GM20000 (cell line): ENCODE results near the gene CHN2.

Experiments used
- DNase-seq: peaks from one replicate; pipeline ENCODE4 v3.0.0; 2012; ENCODE audit warnings: low spot score
- CTCF ChIP-seq: IDR thresholded peaks from 2 replicates; pipeline ENCODE4 v1.5.1; 2012; ENCODE audit warnings: mild to moderate bottlenecking, control low read depth; ENCODE audit errors: extremely low read depth, missing control alignments

Gene CHN2

GRCh38 chr7:29367784-29368183, 173.2 kb downstream of the CHN2 start:
- TF ChIP-seq CTCF: no peak
- DNase-seq: no peak

GRCh38 chr7:29369909-29370488, 175.4 kb downstream of the CHN2 start:
- DNase-seq: no peak
- TF ChIP-seq CTCF: no peak

- TF ChIP-seq CTCF: no peak
- DNase-seq: no peak
These were observed 176.1 kb downstream of the CHN2 start for GRCh38 chr7:29370531-29371314.

GRCh38 chr7:29371472-29371871, 176.9 kb downstream of the CHN2 start:
- TF ChIP-seq CTCF: no peak
- DNase-seq: no peak

- DNase-seq: no peak
- no peak for TF ChIP-seq CTCF
These were observed 177.9 kb downstream of the CHN2 start for GRCh38 chr7:29372351-29373090.

GRCh38 chr7:29375641-29376562, 181.3 kb downstream of the CHN2 start:
- no peak for DNase-seq
- TF ChIP-seq CTCF: no peak
